CD4-positive, alpha-beta T cell (primary cell): ENCODE results near the gene USP26. TPM values are rescaled to one million over a fixed set of nuclear protein-coding genes. Genes with fewer than 3 reads are reported as not detected.

ENCODE experiments used
- ATAC-seq: fragments of 200-7000 bp; cut with Tn5 transposase; one replicate; pipeline ENCODE4 v1.10.0; 2022; ENCODE audit warnings: mild to moderate bottlenecking; ENCODE audit not compliant: poor library complexity
- CTCF ChIA-PET: fragments of 350-600 bp; sonication (Branson Sonifier 250); formaldehyde crosslinking; loops from one replicate; lab custom pipeline; 2021; ENCODE audit warnings: antibody characterized with exemption, inconsistent platforms; lab: Charles Lee
- POLR2A ChIA-PET: fragments of 350-600 bp; sonication (Branson Sonifier 250); formaldehyde crosslinking; loops from one replicate; lab custom pipeline; 2021; ENCODE audit warnings: antibody characterized with exemption, inconsistent platforms; lab: Charles Lee
- DNase-seq, 14 experiments: peaks; one replicate each; pipeline ENCODE4 v3.0.0-alpha.2; 2013 to 2020; ENCODE audit warnings: mixed read lengths in 2 of 14
- H3K27ac ChIP-seq, 2 donors: one replicate each; pipeline versions ENCODE4 v1.5.1 to v1.7.0; 2013; ENCODE audit warnings: low read length in 2 of 2, low read depth in 1 of 2, mild to moderate bottlenecking in 1 of 2
- H3K27me3 ChIP-seq, 2 experiments: 1 replicate in 1 of 2; 2 replicates in 1 of 2; pipeline versions ENCODE4 v1.6.1 to v1.7.0; 2013; ENCODE audit warnings: low read length in 2 of 2, control low read depth in 1 of 2, mild to moderate bottlenecking in 1 of 2, moderate library complexity in 1 of 2; ENCODE audit not compliant: insufficient read depth in 2 of 2, control insufficient read depth in 1 of 2
- H3K36me3 ChIP-seq: one replicate; pipeline ENCODE4 v1.6.1; 2013; ENCODE audit warnings: low read length, control low read depth; ENCODE audit not compliant: insufficient read depth
- H3K4me1 ChIP-seq: one replicate; pipeline ENCODE4 v1.6.1; 2013; ENCODE audit warnings: low read length, control low read depth; ENCODE audit not compliant: insufficient read depth
- H3K4me3 ChIP-seq: one replicate; pipeline ENCODE4 v1.5.1; 2013; ENCODE audit warnings: mild to moderate bottlenecking, low read length, moderate library complexity
- H3K9me3 ChIP-seq, 2 experiments: 1 replicate in 1 of 2; 2 replicates in 1 of 2; pipeline versions ENCODE4 v1.6.1 to v1.7.0; 2013; ENCODE audit warnings: low read length in 2 of 2, mild to moderate bottlenecking in 2 of 2, control low read depth in 1 of 2, moderate library complexity in 1 of 2; ENCODE audit not compliant: control insufficient read depth in 1 of 2, insufficient read depth in 1 of 2
- H3K27ac Mint-ChIP-seq: one replicate; pipeline ENCODE4 v1.8.0; 2020; ENCODE audit warnings: mixed read lengths
- H3K27me3 Mint-ChIP-seq: one replicate; pipeline ENCODE4 v1.8.0; 2021; ENCODE audit warnings: mixed read lengths
- H3K36me3 Mint-ChIP-seq: one replicate; pipeline ENCODE4 v1.8.0; 2021; ENCODE audit warnings: low read depth, mixed read lengths
- H3K4me1 Mint-ChIP-seq: one replicate; pipeline ENCODE4 v1.8.0; 2021; ENCODE audit warnings: low read depth, mixed read lengths
- H3K4me3 Mint-ChIP-seq: one replicate; pipeline ENCODE4 v1.8.0; 2020; ENCODE audit warnings: mild to moderate bottlenecking, mixed read lengths
- H3K9me3 Mint-ChIP-seq: one replicate; pipeline ENCODE4 v1.8.0; 2020; ENCODE audit warnings: mixed read lengths
- CTCF ChIP-seq: fragments of 200-600 bp; IDR thresholded peaks from one replicate; pipeline ENCODE4 v1.8.0; 2022; ENCODE audit warnings: antibody characterized with exemption, mild to moderate bottlenecking
- intact Hi-C, 2 experiments: fragments of 100-400 bp; cut with DNase I in 1 of 2; cut with micrococcal nuclease in 1 of 2; formaldehyde crosslinking; loops; one replicate each; pipeline versions ENCODE4 v1.15.1 to v1.9.0; 2023 to 2025; cut with DNase I, micrococcal nuclease
- total RNA-seq, 174 experiments: library from RNA in 2 of 174; stranded (reverse) in 2 of 174; gene quantifications; one replicate each; pipeline ENCODE4 v1.2.3 and lab custom pipeline; 2021 to 2026

The USP26 gene
- total RNA-seq, 2 experiments from 2014 or later = not detected

GRCh38 chrX:133033010-133033409 is 63.9 kb downstream of the USP26 start:
- H3K27ac Mint-ChIP-seq = no peak overlapping the region
- peaks cover 8% of the 10 kb centered on the region for H3K27me3 Mint-ChIP-seq
- no peaks in the 10 kb centered on the region for H3K36me3 ChIP-seq
- POLR2A ChIA-PET = no interaction called here
- H3K27ac ChIP-seq = no peak overlapping the region
- H3K9me3 ChIP-seq = no peaks in the 10 kb centered on the region
- no peaks in the 10 kb centered on the region for H3K4me1 ChIP-seq
- peaks cover 0 to 4% of the 10 kb centered on the region in 2 experiments for H3K27me3 ChIP-seq
- H3K4me3 ChIP-seq = no peak overlapping the region
- no peak for TF ChIP-seq CTCF
- no peaks in the 10 kb centered on the region for H3K36me3 Mint-ChIP-seq
- no peaks in the 10 kb centered on the region for H3K4me1 Mint-ChIP-seq
- no peak for ATAC-seq
- intact Hi-C loops = no loop called here
- H3K4me3 Mint-ChIP-seq = no peak overlapping the region
- no peak for DNase-seq
- no peaks in the 10 kb centered on the region for H3K9me3 Mint-ChIP-seq
- CTCF ChIA-PET = no interaction called here

GRCh38 chrX:133018229-133018628 is 78.7 kb downstream of the USP26 start:
- Histone ChIP-seq H3K4me3 (no peak overlapping the region), H3K27me3 (no peaks in the 10 kb centered on the region), H3K4me1 (no peaks in the 10 kb centered on the region), H3K9me3 (no peaks in the 10 kb centered on the region), H3K36me3 (no peaks in the 10 kb centered on the region), H3K27ac (no peak overlapping the region)
- intact Hi-C loops = no loop called here
- Mint-ChIP-seq H3K4me1 (no peaks in the 10 kb centered on the region), H3K27ac (no peak overlapping the region), H3K9me3 (no peaks in the 10 kb centered on the region), H3K27me3 (no peaks in the 10 kb centered on the region), H3K4me3 (no peak overlapping the region), H3K36me3 (no peaks in the 10 kb centered on the region)
- no peak for TF ChIP-seq CTCF
- POLR2A ChIA-PET = no interaction called here
- CTCF ChIA-PET = no interaction called here
- DNase-seq = no peak
- ATAC-seq = no peak

GRCh38 chrX:133007458-133007857 is 89.5 kb downstream of the USP26 start:
- no peaks in the 10 kb centered on the region for H3K4me1 ChIP-seq
- Mint-ChIP-seq H3K36me3 (no peaks in the 10 kb centered on the region), H3K9me3 (no peaks in the 10 kb centered on the region), H3K4me1 (no peaks in the 10 kb centered on the region), H3K4me3 (no peak overlapping the region), H3K27me3 (peaks cover 9% of the 10 kb centered on the region), H3K27ac (no peak overlapping the region)
- H3K27ac ChIP-seq = no peak overlapping the region
- H3K4me3 ChIP-seq = no peak overlapping the region
- no peak for TF ChIP-seq CTCF
- H3K36me3 ChIP-seq = no peaks in the 10 kb centered on the region
- no peak for DNase-seq
- no peak for ATAC-seq
- ChIA-PET CTCF (no interaction called here), POLR2A (no interaction called here)
- intact Hi-C loops = no loop called here
- H3K9me3 ChIP-seq = no peaks in the 10 kb centered on the region
- no peaks in the 10 kb centered on the region for H3K27me3 ChIP-seq
